Measurements from ENCODE around the gene DLG4.

The DLG4 gene

GRCh38 chr17:7220593-7221277, 1.1 kb upstream of the DLG4 start:
- H3K4me3 ChIP-seq (ENCODE audit: insufficient read depth, low read depth, low read length, poor library complexity, severe bottlenecking), result peak overlapping the region; percentile 91
- peaks cover 28% of the 10 kb centered on the region for H3K4me1 ChIP-seq (ENCODE audit: control insufficient read depth, insufficient read depth, low read length, poor library complexity, severe bottlenecking)
- H3K27ac ChIP-seq (ENCODE audit: insufficient read depth, low read length, poor library complexity, severe bottlenecking), result peak overlapping the region; percentile 83
- H3K36me3 ChIP-seq (ENCODE audit: control insufficient read depth, insufficient read depth, low read length), result peaks cover 35% of the 10 kb centered on the region
- H3K27me3 ChIP-seq (replicated peaks; ENCODE audit: control insufficient read depth, insufficient read depth, low read length, poor library complexity, severe bottlenecking), result no peaks in the 10 kb centered on the region
- DNase-seq, result peak; percentile 21 to 38 (median 25)
- no peaks in the 10 kb centered on the region for H3K9me3 ChIP-seq (ENCODE audit: control insufficient read depth, low read length)

DNA sequence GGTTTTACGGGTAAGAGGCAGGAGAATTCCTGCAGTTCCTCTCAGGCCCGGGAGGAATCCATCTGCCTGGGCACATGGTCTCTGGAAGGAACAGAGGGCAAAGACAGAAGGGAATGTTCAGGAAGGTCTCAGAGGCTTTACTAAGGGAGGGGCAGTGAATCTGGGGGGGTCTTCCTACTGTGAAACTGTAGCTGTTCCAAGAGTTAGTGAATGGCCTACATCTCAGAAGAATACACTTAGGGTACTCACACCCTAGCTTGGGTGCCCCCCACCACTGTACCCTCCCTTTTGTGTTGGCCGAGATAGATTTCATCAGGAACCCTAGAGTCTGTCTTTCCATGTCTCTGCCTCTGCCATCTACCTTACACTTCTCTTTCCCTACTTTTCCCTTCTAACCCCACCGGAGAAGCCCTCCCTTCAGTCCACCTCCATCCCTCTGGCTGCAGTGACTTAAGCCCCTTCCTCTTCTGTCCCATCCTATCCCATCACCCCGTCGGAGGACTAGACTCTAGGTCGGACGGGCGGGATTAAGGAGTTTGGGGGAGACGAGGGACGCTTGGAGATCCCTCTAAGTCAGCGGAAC, 316 bp downstream of the DLG4 start:
- DNase-seq, result no peak
- Histone ChIP-seq H3K9me3 (ENCODE audit: control insufficient read depth, low read length) (no peaks in the 10 kb centered on the region), H3K27ac (ENCODE audit: insufficient read depth, low read length, poor library complexity, severe bottlenecking) (peak overlapping the region; percentile 83), H3K4me3 (ENCODE audit: insufficient read depth, low read depth, low read length, poor library complexity, severe bottlenecking) (peak overlapping the region; percentile 91), H3K27me3 (replicated peaks; ENCODE audit: control insufficient read depth, insufficient read depth, low read length, poor library complexity, severe bottlenecking) (no peaks in the 10 kb centered on the region), H3K4me1 (ENCODE audit: control insufficient read depth, insufficient read depth, low read length, poor library complexity, severe bottlenecking) (peaks cover 37% of the 10 kb centered on the region), H3K36me3 (ENCODE audit: control insufficient read depth, insufficient read depth, low read length) (peaks cover 22% of the 10 kb centered on the region)

DNA sequence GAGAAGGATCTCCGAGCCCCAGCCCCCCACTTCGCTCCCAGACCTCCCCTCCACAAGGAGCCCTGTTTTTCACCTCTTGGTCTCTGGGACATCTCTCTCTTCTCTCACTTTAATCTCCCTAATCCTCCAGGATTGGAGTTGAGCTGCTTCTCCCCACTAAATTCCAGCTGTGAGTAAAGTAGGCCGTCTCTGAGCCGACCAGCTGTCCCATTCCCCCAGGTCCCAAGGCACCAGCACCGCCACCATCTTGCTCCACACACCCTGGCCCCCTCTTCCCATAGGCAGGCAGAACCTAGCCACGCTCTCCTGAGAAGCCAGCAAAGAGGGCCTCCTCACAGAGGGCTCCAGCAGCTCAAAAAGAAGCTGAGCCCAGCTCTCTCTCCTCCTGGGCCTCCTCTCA, 878 bp downstream of the DLG4 start:
- no peak overlapping the region for H3K27ac ChIP-seq (ENCODE audit: insufficient read depth, low read length, poor library complexity, severe bottlenecking)
- peaks cover 37% of the 10 kb centered on the region for H3K4me1 ChIP-seq (ENCODE audit: control insufficient read depth, insufficient read depth, low read length, poor library complexity, severe bottlenecking)
- no peaks in the 10 kb centered on the region for H3K9me3 ChIP-seq (ENCODE audit: control insufficient read depth, low read length)
- no peak overlapping the region for H3K4me3 ChIP-seq (ENCODE audit: insufficient read depth, low read depth, low read length, poor library complexity, severe bottlenecking)
- H3K27me3 ChIP-seq (replicated peaks; ENCODE audit: control insufficient read depth, insufficient read depth, low read length, poor library complexity, severe bottlenecking), result no peaks in the 10 kb centered on the region
- peaks cover 17% of the 10 kb centered on the region for H3K36me3 ChIP-seq (ENCODE audit: control insufficient read depth, insufficient read depth, low read length)
- no peak for DNase-seq

DNA sequence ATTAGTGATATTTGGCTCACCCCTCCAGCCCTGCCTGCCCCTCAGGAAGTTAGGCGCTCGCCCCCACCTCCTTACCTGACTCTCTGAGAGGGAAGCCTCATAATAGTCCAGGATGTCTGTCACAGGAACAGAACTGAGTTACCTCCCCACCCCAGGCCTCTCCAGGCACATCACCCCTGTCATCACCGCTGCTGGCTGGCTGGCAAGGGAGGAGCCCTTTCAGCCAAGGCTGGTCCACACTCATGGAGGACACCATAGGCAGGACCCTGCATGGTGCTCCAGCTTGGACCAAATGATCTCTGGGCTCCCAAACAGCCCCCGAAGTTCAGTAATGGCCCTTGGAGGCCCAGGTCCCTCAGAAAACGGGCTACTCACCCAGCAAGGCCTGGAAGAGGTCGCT, 1.5 kb downstream of the DLG4 start:
- DNase-seq, result no peak
- no peaks in the 10 kb centered on the region for H3K9me3 ChIP-seq (ENCODE audit: control insufficient read depth, low read length)
- H3K27ac ChIP-seq (ENCODE audit: insufficient read depth, low read length, poor library complexity, severe bottlenecking), result peak overlapping the region; percentile 55
- no peaks in the 10 kb centered on the region for H3K27me3 ChIP-seq (replicated peaks; ENCODE audit: control insufficient read depth, insufficient read depth, low read length, poor library complexity, severe bottlenecking)
- H3K4me1 ChIP-seq (ENCODE audit: control insufficient read depth, insufficient read depth, low read length, poor library complexity, severe bottlenecking), result peaks cover 37% of the 10 kb centered on the region
- H3K4me3 ChIP-seq (ENCODE audit: insufficient read depth, low read depth, low read length, poor library complexity, severe bottlenecking), result no peak overlapping the region
- peaks cover 11% of the 10 kb centered on the region for H3K36me3 ChIP-seq (ENCODE audit: control insufficient read depth, insufficient read depth, low read length)

GRCh38 chr17:7217113-7217987, 2.3 kb downstream of the DLG4 start:
- Histone ChIP-seq H3K9me3 (ENCODE audit: control insufficient read depth, low read length) (no peaks in the 10 kb centered on the region), H3K36me3 (ENCODE audit: control insufficient read depth, insufficient read depth, low read length) (peaks cover 5% of the 10 kb centered on the region), H3K4me1 (ENCODE audit: control insufficient read depth, insufficient read depth, low read length, poor library complexity, severe bottlenecking) (peaks cover 37% of the 10 kb centered on the region), H3K27me3 (replicated peaks; ENCODE audit: control insufficient read depth, insufficient read depth, low read length, poor library complexity, severe bottlenecking) (no peaks in the 10 kb centered on the region), H3K4me3 (ENCODE audit: insufficient read depth, low read depth, low read length, poor library complexity, severe bottlenecking) (no peak overlapping the region), H3K27ac (ENCODE audit: insufficient read depth, low read length, poor library complexity, severe bottlenecking) (peak overlapping the region; percentile 55)
- DNase-seq, result no peak

GRCh38 chr17:7216242-7217112, 3.2 kb downstream of the DLG4 start:
- DNase-seq, result no peak
- H3K27me3 ChIP-seq (replicated peaks; ENCODE audit: control insufficient read depth, insufficient read depth, low read length, poor library complexity, severe bottlenecking), result no peaks in the 10 kb centered on the region
- no peak overlapping the region for H3K4me3 ChIP-seq (ENCODE audit: insufficient read depth, low read depth, low read length, poor library complexity, severe bottlenecking)
- H3K4me1 ChIP-seq (ENCODE audit: control insufficient read depth, insufficient read depth, low read length, poor library complexity, severe bottlenecking), result peaks cover 37% of the 10 kb centered on the region
- H3K36me3 ChIP-seq (ENCODE audit: control insufficient read depth, insufficient read depth, low read length), result no peaks in the 10 kb centered on the region
- peak overlapping the region; percentile 52 for H3K27ac ChIP-seq (ENCODE audit: insufficient read depth, low read length, poor library complexity, severe bottlenecking)
- H3K9me3 ChIP-seq (ENCODE audit: control insufficient read depth, low read length), result no peaks in the 10 kb centered on the region

DNA sequence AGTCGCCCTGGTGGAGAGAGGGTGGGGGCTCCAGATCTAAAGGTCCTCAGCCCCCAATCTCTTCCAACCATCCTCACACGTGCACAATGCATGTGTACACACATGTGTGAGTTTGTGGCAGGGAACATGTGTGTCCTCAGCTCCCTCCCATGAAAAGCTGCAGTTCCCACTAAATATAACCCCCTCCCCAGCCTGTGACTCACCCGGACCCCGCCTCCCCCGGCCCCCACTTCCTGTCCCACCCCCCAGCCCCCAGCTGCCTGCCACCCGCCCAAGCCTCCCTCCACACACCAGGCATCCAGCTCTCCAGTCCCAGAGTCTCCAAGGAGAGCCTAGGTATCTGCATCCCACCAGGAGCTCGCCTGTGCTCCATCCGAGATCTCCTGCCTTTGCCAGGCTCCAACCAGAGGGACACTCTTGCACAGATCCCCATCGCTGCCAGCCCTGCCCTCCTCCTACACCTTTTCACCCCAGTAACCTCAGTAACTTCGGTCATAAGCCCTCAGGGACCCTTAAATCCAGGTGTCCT, 3.9 kb downstream of the DLG4 start:
- Histone ChIP-seq H3K4me1 (ENCODE audit: control insufficient read depth, insufficient read depth, low read length, poor library complexity, severe bottlenecking) (peaks cover 35% of the 10 kb centered on the region), H3K9me3 (ENCODE audit: control insufficient read depth, low read length) (no peaks in the 10 kb centered on the region), H3K4me3 (ENCODE audit: insufficient read depth, low read depth, low read length, poor library complexity, severe bottlenecking) (no peak overlapping the region), H3K36me3 (ENCODE audit: control insufficient read depth, insufficient read depth, low read length) (no peaks in the 10 kb centered on the region), H3K27ac (ENCODE audit: insufficient read depth, low read length, poor library complexity, severe bottlenecking) (peak overlapping the region; percentile 96), H3K27me3 (replicated peaks; ENCODE audit: control insufficient read depth, insufficient read depth, low read length, poor library complexity, severe bottlenecking) (no peaks in the 10 kb centered on the region)
- DNase-seq, result no peak

DNA sequence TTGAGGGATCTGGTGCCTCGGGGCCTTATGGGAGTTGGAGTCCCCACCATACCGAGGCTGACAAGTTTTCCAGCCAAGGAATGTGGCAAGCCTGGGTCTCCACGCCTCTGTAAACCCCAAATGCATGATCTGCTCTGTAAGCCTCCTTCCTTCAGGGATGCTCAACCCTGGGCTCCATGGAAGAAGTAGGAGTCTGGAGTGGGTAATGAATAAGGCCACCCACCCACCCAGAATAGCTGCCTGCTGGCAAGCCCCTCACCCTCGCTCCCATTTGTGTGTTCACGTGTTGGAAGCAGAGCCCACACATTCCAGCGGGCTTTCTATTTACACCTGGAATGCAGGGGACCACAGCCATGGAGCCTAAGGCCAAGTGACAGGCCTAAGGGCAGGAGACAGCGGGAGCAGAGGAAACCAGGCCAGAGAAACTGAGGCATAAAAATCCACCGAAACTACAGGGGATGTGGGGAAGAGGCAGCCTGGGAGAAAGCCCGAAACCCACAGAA, 4.4 kb downstream of the DLG4 start:
- DNase-seq, result no peak
- Histone ChIP-seq H3K4me3 (ENCODE audit: insufficient read depth, low read depth, low read length, poor library complexity, severe bottlenecking) (peak overlapping the region; percentile 45), H3K36me3 (ENCODE audit: control insufficient read depth, insufficient read depth, low read length) (no peaks in the 10 kb centered on the region), H3K9me3 (ENCODE audit: control insufficient read depth, low read length) (no peaks in the 10 kb centered on the region), H3K27ac (ENCODE audit: insufficient read depth, low read length, poor library complexity, severe bottlenecking) (peak overlapping the region; percentile 96), H3K4me1 (ENCODE audit: control insufficient read depth, insufficient read depth, low read length, poor library complexity, severe bottlenecking) (peaks cover 30% of the 10 kb centered on the region), H3K27me3 (replicated peaks; ENCODE audit: control insufficient read depth, insufficient read depth, low read length, poor library complexity, severe bottlenecking) (no peaks in the 10 kb centered on the region)
